IPS-15b (cell line): Measurements from ENCODE around the gene FAM72A.
"Not testable (repeated sequence)": the region's sequence is repeated elsewhere in the genome, so short reads cannot be mapped to it uniquely, and the experiment has no call there.

Experiments used
- H3K27me3 ChIP-seq: one replicate; pipeline ENCODE4 v1.6.1; 2013; ENCODE audit warnings: low read length; ENCODE audit not compliant: control insufficient read depth, insufficient read depth
- H3K36me3 ChIP-seq: one replicate; pipeline ENCODE4 v1.6.1; 2013; ENCODE audit warnings: low read length; ENCODE audit not compliant: control insufficient read depth, insufficient read depth
- H3K4me1 ChIP-seq: one replicate; pipeline ENCODE4 v1.6.1; 2013; ENCODE audit warnings: mild to moderate bottlenecking, low read length; ENCODE audit not compliant: control insufficient read depth, insufficient read depth
- H3K4me3 ChIP-seq: one replicate; pipeline ENCODE4 v1.5.1; 2013; ENCODE audit warnings: low read depth, low read length
- H3K9ac ChIP-seq: one replicate; pipeline ENCODE4 v1.6.1; 2013; ENCODE audit warnings: low read depth, mild to moderate bottlenecking, low read length
- H3K9me3 ChIP-seq: one replicate; pipeline ENCODE4 v1.6.1; 2013; ENCODE audit warnings: mild to moderate bottlenecking, low read length; ENCODE audit not compliant: control insufficient read depth, insufficient read depth

The FAM72A gene

DNA sequence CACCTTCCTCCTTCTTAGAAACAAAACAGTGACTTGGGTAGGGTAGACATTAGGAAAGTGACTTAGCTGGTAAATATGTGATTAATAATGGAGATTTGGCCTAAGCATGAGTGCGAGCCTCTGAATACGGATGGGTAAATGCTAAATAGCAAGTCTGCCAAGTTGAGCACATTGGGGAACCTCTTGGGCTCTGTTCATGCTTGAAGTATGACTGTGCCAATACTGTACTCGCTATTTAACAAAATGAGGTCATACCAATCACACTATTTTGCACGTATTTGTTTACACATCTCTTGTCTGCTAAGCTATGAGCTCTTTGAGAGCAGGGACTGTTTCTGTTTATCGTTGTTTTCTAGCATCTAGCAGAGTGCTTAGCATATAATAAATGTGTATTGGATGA, 24.2 kb upstream of the FAM72A start:
- not testable (repeated sequence) for H3K36me3 ChIP-seq, H3K4me1 ChIP-seq, H3K9me3 ChIP-seq, H3K9ac ChIP-seq, H3K4me3 ChIP-seq, H3K27me3 ChIP-seq

DNA sequence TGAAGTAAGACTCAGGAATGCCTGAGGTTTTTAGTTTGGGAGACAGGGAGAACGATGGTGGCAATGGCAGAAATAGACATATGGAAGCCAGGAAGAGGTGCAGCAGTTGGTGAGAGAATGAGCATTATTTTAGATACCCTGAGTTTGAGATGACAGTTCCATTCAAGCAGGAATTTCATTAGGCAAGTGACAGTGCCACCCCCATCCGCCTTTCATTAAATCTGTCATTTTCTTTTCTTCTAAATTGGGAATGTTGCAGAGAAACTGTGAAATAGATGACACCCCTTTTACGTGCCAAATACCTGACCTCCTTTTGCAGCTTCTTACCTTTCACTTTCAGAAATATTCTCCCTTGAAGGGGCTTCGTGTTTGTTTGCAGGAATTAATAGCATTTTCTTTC, 22.7 kb upstream of the FAM72A start:
- not testable (repeated sequence) for H3K36me3 ChIP-seq, H3K9ac ChIP-seq, H3K27me3 ChIP-seq, H3K4me1 ChIP-seq, H3K4me3 ChIP-seq, H3K9me3 ChIP-seq

DNA sequence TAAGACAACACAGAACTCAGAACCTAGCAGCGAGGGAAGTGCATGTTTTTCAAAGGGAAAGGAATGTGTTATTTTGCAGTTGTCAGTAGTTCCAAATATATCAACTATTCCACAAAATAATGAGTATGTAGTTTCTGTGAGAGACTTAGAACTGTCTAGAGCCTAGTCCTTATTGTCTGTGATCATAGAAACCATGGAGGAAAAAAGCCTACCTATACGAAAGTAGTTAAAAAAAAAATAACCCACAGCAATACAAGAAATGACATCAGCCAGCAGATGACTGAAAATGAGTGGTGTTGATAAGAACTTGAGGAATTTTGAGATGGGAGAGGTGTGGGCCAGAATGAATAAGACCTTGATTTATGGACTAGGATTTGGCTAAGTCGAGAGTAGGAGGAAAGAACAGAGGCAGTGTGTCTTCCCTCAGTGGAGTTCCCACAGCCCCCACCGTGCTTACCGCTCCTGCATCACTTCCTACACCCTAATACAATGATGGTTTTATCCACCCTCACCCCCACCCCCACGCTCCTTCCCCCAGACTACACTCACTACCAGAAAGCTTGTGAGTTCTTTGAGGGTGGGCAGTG, 21.6 kb upstream of the FAM72A start:
- not testable (repeated sequence) for H3K27me3 ChIP-seq, H3K9me3 ChIP-seq, H3K9ac ChIP-seq, H3K4me3 ChIP-seq, H3K36me3 ChIP-seq, H3K4me1 ChIP-seq

DNA sequence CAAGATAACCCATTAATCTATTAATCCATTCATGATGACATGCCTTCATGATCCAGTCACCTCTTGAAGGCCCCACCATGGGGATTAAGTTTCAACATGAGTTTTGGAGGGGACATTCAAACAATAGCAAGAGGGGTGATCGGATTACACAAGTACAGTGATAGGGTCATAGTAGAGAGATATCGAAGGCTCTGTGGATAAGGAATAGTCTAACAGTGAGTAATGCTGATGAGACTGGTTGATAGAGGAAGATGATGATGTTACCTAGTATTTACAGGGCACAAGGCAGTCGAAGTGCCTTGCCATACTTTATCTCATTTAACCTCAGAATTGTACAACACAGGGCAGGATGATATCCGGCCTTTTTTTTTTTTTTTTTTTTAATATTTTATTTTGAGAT, 18.9 kb upstream of the FAM72A start:
- H3K4me3 ChIP-seq, H3K27me3 ChIP-seq, H3K4me1 ChIP-seq, H3K36me3 ChIP-seq, H3K9ac ChIP-seq, H3K9me3 ChIP-seq: not testable (repeated sequence)

DNA sequence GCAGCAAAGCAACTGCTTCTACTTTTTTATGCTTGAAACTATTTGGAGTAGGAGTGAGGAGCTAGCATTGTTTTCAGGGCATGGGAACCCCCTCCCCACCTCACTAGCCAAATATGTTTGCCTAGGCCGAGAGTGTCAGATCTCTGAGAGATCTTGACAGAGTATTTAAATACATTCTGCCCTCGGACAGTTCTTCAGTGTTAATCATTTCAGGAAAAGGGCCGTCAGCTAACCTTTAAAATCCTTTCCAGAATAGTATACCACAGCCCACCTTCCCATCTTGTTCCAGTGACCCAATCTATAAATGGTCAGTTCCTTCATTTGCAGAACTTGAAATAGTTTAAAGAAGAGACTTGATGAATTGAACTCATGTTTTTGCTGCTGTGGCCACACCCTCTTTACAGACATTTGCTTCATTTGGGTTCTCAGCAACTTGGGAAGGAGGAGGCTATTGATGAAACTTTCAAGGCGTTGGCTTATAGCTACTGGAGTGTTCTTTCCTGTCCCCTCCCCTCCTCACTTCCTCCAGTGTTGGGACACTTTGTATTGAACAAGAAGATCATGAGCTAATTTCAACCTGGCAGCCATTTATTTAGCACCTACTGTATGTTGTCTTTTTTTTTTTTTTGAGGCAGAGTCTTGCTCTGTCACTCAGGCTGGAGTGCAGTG, 17.8 kb upstream of the FAM72A start:
- H3K4me1 ChIP-seq, H3K27me3 ChIP-seq, H3K4me3 ChIP-seq: not testable (repeated sequence)

DNA sequence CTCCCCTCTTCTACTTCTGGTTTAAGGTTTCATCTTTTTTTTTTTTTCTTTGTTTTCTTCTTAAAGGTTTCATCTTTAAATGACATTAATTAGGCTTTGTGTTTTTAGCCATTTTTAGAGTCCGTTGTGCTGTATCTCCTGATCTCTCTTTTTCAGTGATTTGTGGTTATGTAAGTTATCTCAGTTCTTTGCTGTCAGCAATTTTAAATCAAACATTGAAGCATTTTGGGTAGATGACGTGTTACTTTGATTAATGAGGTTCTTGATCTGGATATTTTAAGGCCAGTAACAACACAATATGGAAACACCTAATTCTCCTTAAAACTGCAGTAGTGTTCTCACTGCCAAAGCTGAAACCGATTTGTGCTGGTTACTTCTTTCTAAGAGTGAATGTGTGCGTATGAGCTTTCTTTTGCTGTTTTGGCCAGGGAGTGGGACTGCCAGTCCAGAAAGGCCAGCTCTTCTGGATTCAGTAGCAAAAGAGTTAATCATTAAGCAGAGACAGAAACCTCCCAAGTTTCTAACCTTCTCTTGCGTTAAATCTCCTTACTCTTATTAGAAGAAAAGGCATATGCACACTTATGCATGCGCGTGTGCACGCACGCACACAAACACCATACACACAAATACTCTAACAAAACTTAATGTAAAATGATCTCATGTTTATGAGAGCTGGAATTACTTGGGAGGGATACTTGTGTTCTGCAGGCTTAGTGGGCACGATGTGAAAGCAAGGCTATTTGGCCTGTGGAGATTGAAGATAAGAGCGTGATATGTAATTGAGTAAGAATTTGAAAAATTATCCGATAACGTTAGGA, 17.1 kb upstream of the FAM72A start:
- not testable (repeated sequence) for H3K9me3 ChIP-seq, H3K9ac ChIP-seq, H3K36me3 ChIP-seq, H3K27me3 ChIP-seq, H3K4me3 ChIP-seq, H3K4me1 ChIP-seq

More for the DNA sequence above, 17.8 kb upstream of the FAM72A start:
- H3K9ac ChIP-seq, H3K9me3 ChIP-seq, H3K36me3 ChIP-seq: not testable (repeated sequence)

DNA sequence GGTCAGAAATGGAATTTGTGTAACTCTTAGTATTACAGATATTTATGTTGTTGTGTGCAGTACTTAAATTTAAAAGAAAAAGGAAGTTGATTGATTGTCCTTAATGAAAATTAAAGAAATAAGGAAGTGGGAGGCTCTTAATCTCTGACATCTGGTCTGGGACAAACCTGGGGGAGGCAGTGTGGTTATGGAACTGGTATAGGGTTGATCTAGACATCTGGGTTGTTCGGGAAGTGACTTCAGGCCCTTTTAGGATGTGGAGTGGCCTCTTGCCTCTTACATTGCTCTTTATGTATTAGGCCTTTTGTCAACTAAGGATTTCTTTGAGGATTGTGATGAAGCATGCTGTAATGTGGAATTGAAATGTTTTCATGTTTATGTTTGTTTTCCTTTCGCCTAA, 16.1 kb upstream of the FAM72A start:
- H3K27me3 ChIP-seq, result not testable (repeated sequence)

DNA sequence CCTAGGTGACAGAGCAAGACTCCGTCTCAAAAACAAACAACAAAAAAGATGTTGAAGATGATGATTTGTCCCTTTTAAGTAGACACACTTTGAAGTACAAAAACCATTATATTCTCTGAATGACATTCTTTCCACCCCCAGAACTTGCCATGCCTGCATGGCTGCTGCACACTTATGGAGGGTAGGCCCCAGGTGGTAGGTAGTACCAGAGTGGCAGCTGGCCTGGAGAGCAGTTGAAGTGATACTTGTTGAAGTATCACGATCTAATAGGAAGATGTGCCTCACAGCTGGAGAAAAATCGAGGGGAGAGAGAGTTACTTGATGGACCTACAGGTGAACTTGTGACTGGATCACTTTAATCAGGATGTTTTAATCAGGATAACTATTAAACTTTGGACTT, 15.6 kb upstream of the FAM72A start:
- not testable (repeated sequence) for H3K4me1 ChIP-seq, H3K9ac ChIP-seq, H3K36me3 ChIP-seq, H3K4me3 ChIP-seq, H3K27me3 ChIP-seq, H3K9me3 ChIP-seq

More for the DNA sequence above, 16.1 kb upstream of the FAM72A start:
- not testable (repeated sequence) for H3K9me3 ChIP-seq, H3K4me1 ChIP-seq, H3K9ac ChIP-seq, H3K4me3 ChIP-seq, H3K36me3 ChIP-seq

DNA sequence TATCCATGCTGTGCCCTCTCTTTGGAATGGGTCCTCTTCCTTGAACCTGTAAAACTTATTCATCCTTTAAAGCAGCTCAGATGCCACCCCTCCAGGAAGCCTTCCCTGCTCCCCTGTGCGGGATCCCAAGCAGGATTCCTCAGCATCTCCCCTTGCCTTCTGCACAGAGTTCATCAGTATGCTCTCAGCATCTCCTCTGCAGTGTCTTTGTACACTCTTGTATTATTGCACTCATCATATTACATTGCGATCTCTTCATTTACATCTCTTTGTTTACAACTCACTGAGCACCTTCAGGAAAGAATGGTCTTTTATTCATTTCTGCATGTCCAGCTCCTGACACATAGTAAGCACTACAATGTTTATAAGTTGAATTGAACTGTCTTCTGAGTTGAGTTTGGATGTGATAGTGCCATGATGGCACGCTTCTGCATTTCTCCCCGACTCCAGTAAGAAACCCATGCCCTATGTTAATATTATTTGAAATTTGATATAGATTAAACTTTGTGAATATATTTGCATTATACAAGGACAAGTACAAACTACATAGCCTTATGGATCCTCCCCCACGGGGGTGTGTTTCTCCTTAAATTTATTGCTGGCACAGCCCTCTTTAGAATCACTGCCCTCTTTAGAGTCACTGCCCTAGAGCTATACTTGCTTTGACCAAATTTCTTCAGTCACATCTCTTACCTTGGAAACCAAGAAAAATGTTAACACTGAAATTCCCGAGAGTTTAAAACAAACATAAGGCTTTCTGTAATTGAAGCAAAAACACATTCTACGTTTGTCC, 13.2 kb upstream of the FAM72A start:
- not testable (repeated sequence) for H3K4me3 ChIP-seq, H3K27me3 ChIP-seq, H3K9ac ChIP-seq, H3K4me1 ChIP-seq, H3K36me3 ChIP-seq, H3K9me3 ChIP-seq

DNA sequence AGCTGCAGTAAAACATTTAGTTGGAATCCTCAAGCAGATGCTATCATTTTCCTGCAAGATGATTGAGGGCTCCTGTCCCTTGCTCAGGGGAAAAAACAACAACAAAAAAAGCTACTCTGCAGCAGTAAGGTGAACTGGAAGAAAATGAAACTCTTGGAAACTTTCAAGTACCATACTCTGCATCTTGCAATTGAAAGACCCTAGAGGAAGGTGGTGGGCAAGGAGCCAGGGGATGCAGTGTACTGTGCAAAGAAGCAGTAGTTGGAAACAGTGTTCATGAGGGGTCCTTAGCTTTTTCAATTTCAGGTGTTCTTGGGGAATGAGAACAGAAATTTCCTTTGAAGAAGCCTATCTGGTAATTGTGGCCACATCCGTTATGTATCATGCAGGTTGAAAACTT, 8.2 kb upstream of the FAM72A start:
- not testable (repeated sequence) for H3K27me3 ChIP-seq, H3K4me3 ChIP-seq, H3K36me3 ChIP-seq, H3K4me1 ChIP-seq, H3K9me3 ChIP-seq, H3K9ac ChIP-seq

DNA sequence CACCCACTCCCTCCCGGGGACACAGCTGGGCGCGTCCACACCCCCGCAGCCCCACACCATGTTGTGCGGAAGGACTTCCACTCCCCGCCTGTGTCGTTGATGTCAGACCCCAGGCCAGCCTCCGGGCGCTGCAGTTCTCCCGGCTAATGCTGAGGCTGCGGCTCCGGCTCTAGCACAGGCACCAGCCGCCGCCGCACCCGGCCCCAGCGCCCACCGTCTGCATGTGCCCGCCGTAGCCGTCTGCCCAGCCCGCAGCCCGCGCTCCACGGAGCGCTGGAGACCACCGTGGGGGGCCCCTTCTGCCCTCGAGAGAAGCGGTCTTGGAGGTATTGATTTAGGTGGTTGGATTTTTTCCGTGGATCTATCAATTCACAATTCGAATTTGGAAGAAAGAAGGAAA, 2.9 kb upstream of the FAM72A start:
- H3K4me1 ChIP-seq, H3K36me3 ChIP-seq, H3K9ac ChIP-seq, H3K27me3 ChIP-seq, H3K9me3 ChIP-seq: not testable (repeated sequence)
- H3K4me3 ChIP-seq, result peak overlapping the region; percentile 18

DNA sequence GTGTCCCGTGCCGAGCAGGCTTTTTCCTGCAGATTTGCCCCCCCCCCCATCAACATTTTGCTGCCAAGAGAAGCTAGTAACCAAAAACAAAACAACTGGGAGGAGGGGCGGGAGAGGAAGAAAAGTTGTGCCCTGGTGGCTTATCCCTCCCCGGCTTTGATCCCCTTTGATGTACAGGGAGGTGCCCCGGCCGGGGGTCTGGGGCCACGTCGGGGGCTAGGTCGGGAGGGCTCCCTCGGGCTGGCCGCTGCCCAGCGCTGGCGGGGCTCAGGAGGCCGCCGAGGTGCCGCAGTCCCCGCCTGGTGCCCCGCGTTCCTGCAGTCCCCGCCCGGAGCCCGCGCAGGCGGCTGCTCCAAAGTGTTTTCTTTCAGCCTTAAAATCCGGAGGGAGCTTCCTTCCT, 2.2 kb upstream of the FAM72A start:
- H3K36me3 ChIP-seq, H3K9ac ChIP-seq: not testable (repeated sequence)

More for the DNA sequence above, 2.2 kb upstream of the FAM72A start:
- not testable (repeated sequence) for H3K4me1 ChIP-seq, H3K9me3 ChIP-seq, H3K4me3 ChIP-seq, H3K27me3 ChIP-seq
